Left ventricle myocardium inferior (tissue), 1 donor: ENCODE results near the gene BUD13. TPM values are rescaled to one million over a fixed set of nuclear protein-coding genes. Genes with fewer than 3 reads are reported as not detected.

Experiments used
- DNase-seq: peaks from one replicate; pipeline ENCODE4 v3.0.0-alpha.2; 2020
- H3K27ac ChIP-seq: fragments of 200-600 bp; replicated peaks from 2 replicates; pipeline ENCODE4 v1.8.0; 2021
- H3K27me3 ChIP-seq: fragments of 200-600 bp; 2 replicates; pipeline ENCODE4 v1.8.0; 2021; ENCODE audit warnings: low read depth
- H3K36me3 ChIP-seq: fragments of 200-600 bp; 2 replicates; pipeline ENCODE4 v1.8.0; 2021
- H3K4me1 ChIP-seq: fragments of 200-600 bp; 2 replicates; pipeline ENCODE4 v1.8.0; 2021
- H3K4me3 ChIP-seq: fragments of 200-600 bp; 2 replicates; pipeline ENCODE4 v1.8.0; 2021; ENCODE audit warnings: mild to moderate bottlenecking, moderate library complexity
- H3K9me3 ChIP-seq: fragments of 200-600 bp; replicated peaks from 2 replicates; pipeline ENCODE4 v1.8.0; 2021
- intact Hi-C: fragments of 100-400 bp; cut with micrococcal nuclease; formaldehyde crosslinking; loops from one replicate; pipeline ENCODE4 v1.11.0; 2022
- total RNA-seq: library from RNA; stranded (reverse); fragmentation: NEBNext Ultra II Directional; extraction: Animal tissue kit (Norgen Biotek cat#: 25700); gene quantifications from one replicate; pipeline ENCODE4 v1.2.1, GENCODE V29; 2021
- TF ChIP-seq, protein P1 (sequence below): fragments of 200-600 bp; IDR thresholded peaks from 2 replicates; pipeline ENCODE4 v1.8.0; 2021; ENCODE audit warnings: antibody characterized with exemption, mild to moderate bottlenecking, borderline replicate concordance
- donor health status: DM: no; HTN: yes; CAD: no; lungs with severe emphysema.

BUD13 gene
- total RNA-seq, 1 donor from 2014 or later = 7.1 TPM

DNA sequence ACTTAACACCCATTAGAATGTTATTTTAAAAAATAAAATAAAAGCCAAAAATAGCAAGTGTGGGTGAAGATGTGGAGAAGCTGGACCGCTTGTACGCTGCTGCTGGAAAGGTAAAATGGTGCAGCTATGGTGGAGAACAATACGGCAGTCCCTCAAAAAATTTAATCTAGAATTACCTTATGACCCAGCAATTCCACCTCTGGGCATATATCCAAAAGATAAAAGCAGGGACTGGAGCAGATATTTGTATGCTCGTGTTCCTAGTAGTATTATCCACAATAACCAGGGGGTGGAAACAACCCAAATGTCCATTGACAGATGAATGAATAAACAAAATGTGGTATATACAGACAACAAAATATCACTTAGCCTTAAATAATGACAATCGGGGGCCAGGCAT, 25.0 kb upstream of the BUD13 start:
- intact Hi-C loops = no loop called here
- no peak for DNase-seq
- no peak overlapping the region for H3K4me3 ChIP-seq
- no peaks in the 10 kb centered on the region for H3K9me3 ChIP-seq
- no peaks in the 10 kb centered on the region for H3K36me3 ChIP-seq
- no peak overlapping the region for H3K27ac ChIP-seq
- TF ChIP-seq, protein P1, sequence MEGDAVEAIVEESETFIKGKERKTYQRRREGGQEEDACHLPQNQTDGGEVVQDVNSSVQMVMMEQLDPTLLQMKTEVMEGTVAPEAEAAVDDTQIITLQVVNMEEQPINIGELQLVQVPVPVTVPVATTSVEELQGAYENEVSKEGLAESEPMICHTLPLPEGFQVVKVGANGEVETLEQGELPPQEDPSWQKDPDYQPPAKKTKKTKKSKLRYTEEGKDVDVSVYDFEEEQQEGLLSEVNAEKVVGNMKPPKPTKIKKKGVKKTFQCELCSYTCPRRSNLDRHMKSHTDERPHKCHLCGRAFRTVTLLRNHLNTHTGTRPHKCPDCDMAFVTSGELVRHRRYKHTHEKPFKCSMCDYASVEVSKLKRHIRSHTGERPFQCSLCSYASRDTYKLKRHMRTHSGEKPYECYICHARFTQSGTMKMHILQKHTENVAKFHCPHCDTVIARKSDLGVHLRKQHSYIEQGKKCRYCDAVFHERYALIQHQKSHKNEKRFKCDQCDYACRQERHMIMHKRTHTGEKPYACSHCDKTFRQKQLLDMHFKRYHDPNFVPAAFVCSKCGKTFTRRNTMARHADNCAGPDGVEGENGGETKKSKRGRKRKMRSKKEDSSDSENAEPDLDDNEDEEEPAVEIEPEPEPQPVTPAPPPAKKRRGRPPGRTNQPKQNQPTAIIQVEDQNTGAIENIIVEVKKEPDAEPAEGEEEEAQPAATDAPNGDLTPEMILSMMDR = no peak
- H3K4me1 ChIP-seq = peaks cover 10% of the 10 kb centered on the region
- H3K27me3 ChIP-seq = no peaks in the 10 kb centered on the region

DNA sequence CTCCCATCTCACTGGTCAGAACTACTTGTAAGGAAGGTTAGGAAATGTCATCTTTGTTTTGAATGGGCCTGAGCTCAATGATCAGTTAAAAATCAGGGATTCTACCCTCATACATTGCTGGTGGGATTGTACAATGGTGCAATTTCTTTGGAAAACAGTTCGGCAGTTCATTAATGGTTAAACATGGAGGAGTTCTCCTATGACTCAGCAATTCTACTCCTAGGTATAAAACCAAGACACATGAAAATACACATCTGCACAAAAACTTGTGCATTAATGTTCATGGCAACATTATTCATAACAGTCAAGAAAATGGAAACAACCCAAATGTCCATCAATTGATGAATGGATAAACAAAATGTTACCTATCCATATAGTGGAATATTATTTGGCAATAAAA, 23.8 kb upstream of the BUD13 start:
- no peaks in the 10 kb centered on the region for H3K36me3 ChIP-seq
- no peak overlapping the region for H3K27ac ChIP-seq
- TF ChIP-seq, protein P1 = no peak
- no peaks in the 10 kb centered on the region for H3K27me3 ChIP-seq
- peaks cover 12% of the 10 kb centered on the region for H3K4me1 ChIP-seq
- no peak overlapping the region for H3K4me3 ChIP-seq
- intact Hi-C loops = no loop called here
- DNase-seq = no peak
- H3K9me3 ChIP-seq = no peaks in the 10 kb centered on the region

DNA sequence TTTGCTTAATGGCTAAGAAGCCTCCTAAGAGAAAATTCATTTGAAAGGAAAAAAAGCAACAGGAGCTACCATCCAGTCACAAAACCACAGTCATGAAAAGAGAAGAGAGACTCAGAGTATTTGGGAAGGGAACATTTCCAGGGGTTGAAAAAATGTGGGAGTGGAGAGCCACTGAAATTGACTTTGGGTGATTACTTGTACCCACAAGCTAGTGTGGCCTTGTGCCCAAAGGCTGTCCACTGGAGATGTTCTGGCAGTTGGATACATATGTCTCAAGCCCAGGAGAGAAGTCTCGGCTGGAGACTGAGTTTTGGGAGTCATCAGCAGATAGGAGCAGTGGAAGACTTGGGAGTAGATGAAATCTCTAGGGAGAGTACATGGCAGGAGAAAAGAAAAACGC, 22.1 kb upstream of the BUD13 start:
- TF ChIP-seq, protein P1 = no peak
- Histone ChIP-seq H3K9me3 (no peaks in the 10 kb centered on the region), H3K27ac (no peak overlapping the region), H3K27me3 (no peaks in the 10 kb centered on the region), H3K4me3 (no peak overlapping the region), H3K4me1 (peaks cover 19% of the 10 kb centered on the region), H3K36me3 (no peaks in the 10 kb centered on the region)
- no peak for DNase-seq
- intact Hi-C loops = loop anchor here (5.0 kb wide), 1 partner anchor 432 kb away; no protein-coding TSS in a partner anchor

DNA sequence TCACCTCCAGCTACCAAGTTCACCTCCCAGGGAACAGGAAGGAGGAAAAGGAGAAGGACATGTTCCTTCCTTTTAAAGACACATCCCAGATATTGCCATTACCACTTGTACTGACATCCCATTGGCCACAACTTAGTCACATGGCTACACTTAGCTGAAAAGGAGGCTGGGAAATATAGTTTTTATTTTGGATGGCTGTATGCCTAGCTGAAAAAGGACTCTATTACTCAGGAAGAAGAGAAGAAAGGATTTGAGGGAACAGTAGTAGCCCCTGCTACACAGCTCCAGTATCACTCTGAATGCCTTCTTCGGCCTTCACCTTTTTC, 20.9 kb upstream of the BUD13 start:
- H3K4me3 ChIP-seq = no peak overlapping the region
- no peaks in the 10 kb centered on the region for H3K9me3 ChIP-seq
- intact Hi-C loops = loop anchor here (5.0 kb wide), 1 partner anchor 434 kb away; no protein-coding TSS in a partner anchor
- peaks cover 19% of the 10 kb centered on the region for H3K4me1 ChIP-seq
- TF ChIP-seq, protein P1 = no peak
- no peak overlapping the region for H3K27ac ChIP-seq
- DNase-seq = no peak
- no peaks in the 10 kb centered on the region for H3K27me3 ChIP-seq
- H3K36me3 ChIP-seq = no peaks in the 10 kb centered on the region

DNA sequence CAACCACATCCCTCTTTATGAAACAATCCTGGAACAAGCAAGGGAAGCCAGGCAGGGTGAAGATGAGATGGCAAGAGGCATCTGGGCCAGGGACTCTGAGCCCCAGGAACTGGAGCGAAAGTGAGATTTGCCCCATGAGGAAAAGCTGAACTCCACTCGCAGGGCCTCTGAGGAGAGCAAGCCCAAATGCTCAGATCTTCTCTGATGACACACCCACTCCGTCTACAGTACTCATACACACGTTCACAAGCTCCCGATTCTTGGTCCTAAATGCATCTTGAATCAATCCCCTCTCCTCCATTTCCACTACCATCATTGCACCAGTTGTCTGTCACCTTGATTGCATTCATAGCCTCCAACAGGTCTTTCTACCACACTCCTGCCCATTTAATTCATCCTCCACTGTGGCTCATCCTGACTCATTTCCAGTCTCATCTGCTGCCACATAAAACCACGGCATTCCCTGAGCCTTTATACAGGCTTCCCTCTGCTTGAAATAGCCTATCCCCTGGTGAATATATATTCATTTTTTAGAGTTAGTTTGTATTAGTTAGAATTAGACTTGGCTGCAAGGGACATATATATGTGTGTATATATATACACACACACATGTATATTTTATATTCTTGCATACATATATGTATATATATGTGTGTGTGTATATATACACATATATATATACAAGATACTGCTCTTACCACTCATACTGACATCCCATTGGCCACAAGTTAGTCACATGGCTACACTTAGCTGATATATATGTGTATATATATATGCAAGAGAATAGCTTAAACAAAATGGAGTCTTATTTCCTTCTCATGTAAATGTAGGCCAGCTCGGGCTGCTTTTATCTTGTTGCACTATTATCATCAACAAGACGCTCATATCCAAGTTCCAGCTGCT, 20.3 kb upstream of the BUD13 start:
- no peaks in the 10 kb centered on the region for H3K36me3 ChIP-seq
- peaks cover 23% of the 10 kb centered on the region for H3K4me1 ChIP-seq
- no peaks in the 10 kb centered on the region for H3K27me3 ChIP-seq
- intact Hi-C loops = loop anchor here (5.0 kb wide), 1 partner anchor 434 kb away; no protein-coding TSS in a partner anchor
- TF ChIP-seq, protein P1 = no peak
- H3K27ac ChIP-seq = no peak overlapping the region
- H3K4me3 ChIP-seq = no peak overlapping the region
- no peaks in the 10 kb centered on the region for H3K9me3 ChIP-seq
- DNase-seq = no peak
